Thyroid gland (tissue), 4 donors: ENCODE data around the gene TMED7. TPM values are rescaled to one million over a fixed set of nuclear protein-coding genes. Genes with fewer than 3 reads are reported as not detected.

Experiments used
- DNase-seq, 2 donors: peaks; one replicate each; pipeline ENCODE4 v3.0.0-alpha.2; 2019
- H3K27ac ChIP-seq, 3 donors: fragments of 200-600 bp; sonication (generic); 1 replicate in 2 of 3; 2 replicates in 1 of 3; pipeline ENCODE4 v1.5.1; 2016 to 2019; ENCODE audit warnings: mild to moderate bottlenecking in 1 of 3, moderate library complexity in 1 of 3
- H3K27me3 ChIP-seq: fragments of 200-600 bp; sonication (generic); one replicate; pipeline ENCODE4 v1.5.1; 2019
- H3K36me3 ChIP-seq, 2 donors: fragments of 200-600 bp; sonication (generic); one replicate each; pipeline ENCODE4 v1.5.1; 2016 to 2019
- H3K4me1 ChIP-seq, 2 donors: fragments of 200-600 bp; sonication (generic); one replicate each; pipeline ENCODE4 v1.5.1; 2017 to 2019
- H3K4me3 ChIP-seq, 3 donors: fragments of 200-600 bp; sonication (generic); replicated peaks in 1 of 3; 1 replicate in 2 of 3; 2 replicates in 1 of 3; pipeline ENCODE4 v1.5.1; 2016; ENCODE audit warnings: mild to moderate bottlenecking in 1 of 3
- H3K9me3 ChIP-seq: fragments of 200-600 bp; sonication (generic); one replicate; pipeline ENCODE4 v1.5.1; 2017
- CTCF ChIP-seq, 6 experiments: fragments of 200-600 bp in 3 of 6; fragments of 450-650 bp in 3 of 6; sonication (generic) in 3 of 6; IDR thresholded peaks; one replicate each; pipeline ENCODE4 v1.5.1; 2016 to 2019; ENCODE audit warnings: antibody characterized with exemption in 6 of 6, mild to moderate bottlenecking in 2 of 6, inconsistent platforms in 1 of 6, moderate library complexity in 1 of 6
- POLR2A ChIP-seq, 2 donors: fragments of 450-650 bp; IDR thresholded peaks; one replicate each; pipeline ENCODE4 v1.6.1; 2017; ENCODE audit warnings: antibody characterized with exemption in 2 of 2, mild to moderate bottlenecking in 2 of 2, moderate library complexity in 1 of 2
- WGBS, 2 donors: methylation state at CpG; one replicate each; pipeline ENCODE4 v1.1.5; 2017; 5-methylcytosine and 5-hydroxymethylcytosine counted together
- intact Hi-C: fragments of 100-400 bp; cut with DNase I; formaldehyde crosslinking; loops from one replicate; pipeline ENCODE4 v1.15.1; 2023
- total RNA-seq, 4 donors: library from RNA; depleted of rRNA; stranded (reverse); fragments of >200 nt; gene quantifications; one replicate each; pipeline ENCODE4 v1.2.3, GENCODE V29; 2016

Gene TMED7
- total RNA-seq, 4 donors from 2014 or later: 137 to 198 (median 168) TPM

- no peak for DNase-seq
- 88 to 90% methylated on average over 5 of the region's 5 CpGs for WGBS, 2 donors
- no peak for TF ChIP-seq CTCF (IDR thresholded peaks at IDR 0.05)
- TF ChIP-seq POLR2A (IDR thresholded peaks at IDR 0.05): no peak
- H3K27me3 ChIP-seq: no peaks in the 10 kb centered on the region
- intact Hi-C loops: no loop called here
- H3K9me3 ChIP-seq: no peaks in the 10 kb centered on the region
- no peaks in the 10 kb centered on the region for H3K36me3 ChIP-seq
- H3K27ac ChIP-seq: no peak overlapping the region
- H3K4me1 ChIP-seq: no peaks in the 10 kb centered on the region
- no peak overlapping the region for H3K4me3 ChIP-seq
These were observed 50.4 kb downstream of the TMED7 start for GRCh38 chr5:115575167-115576070.

GRCh38 chr5:115573133-115573532 lies 52.7 kb downstream of the TMED7 start:
- DNase-seq: no peak
- Histone ChIP-seq H3K4me1 (no peaks in the 10 kb centered on the region), H3K27ac (no peak overlapping the region), H3K4me3 (no peak overlapping the region), H3K9me3 (no peaks in the 10 kb centered on the region), H3K36me3 (no peaks in the 10 kb centered on the region), H3K27me3 (no peaks in the 10 kb centered on the region)
- WGBS, 2 donors: 93 to 95% methylated on average over 2 of the region's 2 CpGs
- intact Hi-C loops: no loop called here
- TF ChIP-seq CTCF (IDR thresholded peaks at IDR 0.05): no peak
- TF ChIP-seq POLR2A (IDR thresholded peaks at IDR 0.05): no peak

- Histone ChIP-seq H3K36me3 (no peaks in the 10 kb centered on the region), H3K27me3 (no peaks in the 10 kb centered on the region), H3K4me1 (no peaks in the 10 kb centered on the region), H3K4me3 (no peak overlapping the region), H3K27ac (no peak overlapping the region), H3K9me3 (no peaks in the 10 kb centered on the region)
- 52 to 66% methylated on average over 5 of the region's 5 CpGs for WGBS, 2 donors
- peak; percentile 10 to 24 for DNase-seq
- intact Hi-C loops: no loop called here
- no peak for TF ChIP-seq POLR2A (IDR thresholded peaks at IDR 0.05)
- no peak for TF ChIP-seq CTCF (IDR thresholded peaks at IDR 0.05)
These were observed 54.4 kb downstream of the TMED7 start for GRCh38 chr5:115571441-115571878.

GRCh38 chr5:115568668-115569067 lies 57.2 kb downstream of the TMED7 start:
- Histone ChIP-seq H3K27me3 (no peaks in the 10 kb centered on the region), H3K36me3 (no peaks in the 10 kb centered on the region), H3K4me3 (no peak overlapping the region), H3K9me3 (no peaks in the 10 kb centered on the region), H3K27ac (no peak overlapping the region), H3K4me1 (no peaks in the 10 kb centered on the region)
- 92 to 94% methylated on average over 1 of the region's 1 CpG for WGBS, 2 donors
- no peak for DNase-seq
- TF ChIP-seq POLR2A (IDR thresholded peaks at IDR 0.05) (no peak), CTCF (IDR thresholded peaks at IDR 0.05) (no peak)
- intact Hi-C loops: no loop called here

GRCh38 chr5:115565233-115565632 lies 60.6 kb downstream of the TMED7 start:
- Histone ChIP-seq H3K27ac (no peak overlapping the region), H3K36me3 (no peaks in the 10 kb centered on the region), H3K4me1 (no peaks in the 10 kb centered on the region), H3K27me3 (no peaks in the 10 kb centered on the region), H3K9me3 (no peaks in the 10 kb centered on the region), H3K4me3 (no peak overlapping the region)
- WGBS, 2 donors: 86 to 90% methylated on average over 2 of the region's 2 CpGs
- intact Hi-C loops: no loop called here
- no peak for DNase-seq
- TF ChIP-seq POLR2A (IDR thresholded peaks at IDR 0.05): no peak
- no peak for TF ChIP-seq CTCF (IDR thresholded peaks at IDR 0.05)
